OCI-LY3 (cell line): ENCODE data around the gene MSMB.

Source experiments
- CTCF ChIP-seq: fragments of 200-600, 300-600 bp; sonication (generic); IDR thresholded peaks from 2 replicates; pipeline ENCODE4 v1.5.1; 2014; ENCODE audit warnings: antibody characterized with exemption, low read length, low read depth
- EZH2phosphoT487 ChIP-seq: fragments of 200-600 bp; shearing (Covaris generic); IDR thresholded peaks from 2 replicates; pipeline ENCODE4 v1.6.1; 2018; ENCODE audit warnings: antibody characterized with exemption, mixed run types, low read depth

GRCh38 chr10:46014683-46015405, 31.2 kb downstream of the MSMB start:
- TF ChIP-seq CTCF = no peak
- TF ChIP-seq EZH2phosphoT487 = no peak
